GM18520 (cell line): Measurements from ENCODE around the gene KLHL12.
"Not testable (repeated sequence)": the region's sequence is repeated elsewhere in the genome, so short reads cannot be mapped to it uniquely, and the experiment has no call there.

Experiments used
- ATAC-seq: cut with Tn5 transposase; IDR thresholded peaks from one replicate; pipeline ENCODE4 v1.9.1; 2021; ENCODE audit not compliant: unreplicated experiment

Gene KLHL12

GRCh38 chr1:202952099-202952498 lies 25.1 kb upstream of the KLHL12 start:
- ATAC-seq: no peak

GRCh38 chr1:202951437-202951836 lies 24.4 kb upstream of the KLHL12 start:
- no peak for ATAC-seq

- ATAC-seq: no peak
Observed at GRCh38 chr1:202945483-202945882, 18.4 kb upstream of the KLHL12 start.

GRCh38 chr1:202944438-202944921 lies 17.4 kb upstream of the KLHL12 start:
- no peak for ATAC-seq

- ATAC-seq: no peak
Observed at GRCh38 chr1:202942426-202942825, 15.4 kb upstream of the KLHL12 start.

- ATAC-seq: no peak
Observed at GRCh38 chr1:202941372-202941771, 14.3 kb upstream of the KLHL12 start.

- ATAC-seq: no peak
Observed at GRCh38 chr1:202940561-202940960, 13.5 kb upstream of the KLHL12 start.

- no peak for ATAC-seq
Observed at GRCh38 chr1:202938287-202938925, 11.4 kb upstream of the KLHL12 start.

GRCh38 chr1:202936409-202936808 lies 9.4 kb upstream of the KLHL12 start:
- not testable (repeated sequence) for ATAC-seq

- ATAC-seq: no peak
Observed at GRCh38 chr1:202935844-202936243, 8.8 kb upstream of the KLHL12 start.

GRCh38 chr1:202934755-202935154 lies 7.7 kb upstream of the KLHL12 start:
- no peak for ATAC-seq

- no peak for ATAC-seq
Observed at GRCh38 chr1:202932476-202932875, 5.4 kb upstream of the KLHL12 start.

- ATAC-seq: no peak
Observed at GRCh38 chr1:202923533-202923932, 3.5 kb downstream of the KLHL12 start.

- no peak for ATAC-seq
Observed at GRCh38 chr1:202919615-202920014, 7.4 kb downstream of the KLHL12 start.

- no peak for ATAC-seq
Observed at GRCh38 chr1:202915146-202915545, 11.9 kb downstream of the KLHL12 start.

- not testable (repeated sequence) for ATAC-seq
Observed at GRCh38 chr1:202912476-202912875, 14.6 kb downstream of the KLHL12 start.

GRCh38 chr1:202909494-202909893 lies 17.5 kb downstream of the KLHL12 start:
- ATAC-seq: no peak

- no peak for ATAC-seq
Observed at GRCh38 chr1:202908998-202909397, 18.0 kb downstream of the KLHL12 start.

- ATAC-seq: no peak
Observed at GRCh38 chr1:202905331-202905730, 21.7 kb downstream of the KLHL12 start.

GRCh38 chr1:202903808-202904207 lies 23.2 kb downstream of the KLHL12 start:
- not testable (repeated sequence) for ATAC-seq

- no peak for ATAC-seq
Observed at GRCh38 chr1:202901555-202901954, 25.5 kb downstream of the KLHL12 start.

- no peak for ATAC-seq
Observed at GRCh38 chr1:202892501-202892900, 34.5 kb downstream of the KLHL12 start.

GRCh38 chr1:202890392-202890791 lies 36.6 kb downstream of the KLHL12 start:
- ATAC-seq: no peak
